ENCODE measurements around the gene KRT74. TPM values are rescaled to one million over a fixed set of nuclear protein-coding genes. Genes with fewer than 3 reads are reported as not detected.

Gene KRT74
- total RNA-seq, 1 experiment from 2014 or later: not detected

- Histone ChIP-seq H3K36me3 (ENCODE audit: low read depth, low read length) (no peaks in the 10 kb centered on the region), H3K9me2 (replicated peaks; ENCODE audit: low read length) (no peaks in the 10 kb centered on the region), H3K27ac (ENCODE audit: low read length) (no peak overlapping the region), H3K27me3 (ENCODE audit: low read length) (no peaks in the 10 kb centered on the region), H4K20me1 (ENCODE audit: low read length) (no peaks in the 10 kb centered on the region), H3K79me2 (ENCODE audit: low read length) (no peaks in the 10 kb centered on the region), H3F3A (ENCODE audit: low read length, unreplicated experiment) (no peaks in the 10 kb centered on the region), H2AFZ (ENCODE audit: low read length) (no peak overlapping the region), H3K4me2 (ENCODE audit: low read length) (no peak overlapping the region), H3K9ac (ENCODE audit: low read length) (no peak overlapping the region), H3K9me3 (ENCODE audit: low read length) (no peaks in the 10 kb centered on the region), H3K4me1 (ENCODE audit: insufficient read depth, low read length) (no peaks in the 10 kb centered on the region), H3K4me3 (ENCODE audit: low read length) (no peak overlapping the region)
- ATAC-seq: no peak
- ChIA-PET POLR2A (ENCODE audit: unreplicated experiment) (no interaction called here), CTCF (no interaction called here)
- no TSS peak for BruUV-seq (replicated peaks)
- TF ChIP-seq EZH2phosphoT487 (IDR thresholded peaks at IDR 0.05; ENCODE audit: borderline replicate concordance, low read length) (no peak), EZH2 (IDR thresholded peaks at IDR 0.05; ENCODE audit: low read length, unreplicated experiment) (no peak), CTCF (conservative IDR thresholded peaks at IDR 0.05; ENCODE audit: low read depth, low read length) (no peak)
- intact Hi-C loops (cut with micrococcal nuclease): no loop called here
- no peak for DNase-seq
Measured at GRCh38 chr12:52529417-52529816, 44.2 kb downstream of the KRT74 start.

GRCh38 chr12:52528641-52529143 is 45.0 kb downstream of the KRT74 start:
- CTCF ChIA-PET: no interaction called here
- DNase-seq: no peak

More at GRCh38 chr12:52528641-52529143, 45.0 kb downstream of the KRT74 start:
- Histone ChIP-seq H3F3A (ENCODE audit: low read length, unreplicated experiment) (no peaks in the 10 kb centered on the region), H3K4me1 (ENCODE audit: insufficient read depth, low read length) (no peaks in the 10 kb centered on the region), H3K27ac (ENCODE audit: low read length) (no peak overlapping the region), H2AFZ (ENCODE audit: low read length) (no peak overlapping the region), H3K4me2 (ENCODE audit: low read length) (no peak overlapping the region), H3K9me2 (replicated peaks; ENCODE audit: low read length) (no peaks in the 10 kb centered on the region), H3K27me3 (ENCODE audit: low read length) (no peaks in the 10 kb centered on the region), H3K79me2 (ENCODE audit: low read length) (no peaks in the 10 kb centered on the region), H3K9me3 (ENCODE audit: low read length) (no peaks in the 10 kb centered on the region), H3K9ac (ENCODE audit: low read length) (no peak overlapping the region), H4K20me1 (ENCODE audit: low read length) (no peaks in the 10 kb centered on the region), H3K36me3 (ENCODE audit: low read depth, low read length) (no peaks in the 10 kb centered on the region), H3K4me3 (ENCODE audit: low read length) (no peak overlapping the region)
- no peak for ATAC-seq
- intact Hi-C loops (cut with micrococcal nuclease): no loop called here
- TF ChIP-seq CTCF (conservative IDR thresholded peaks at IDR 0.05; ENCODE audit: low read depth, low read length) (no peak), EZH2 (IDR thresholded peaks at IDR 0.05; ENCODE audit: low read length, unreplicated experiment) (no peak), EZH2phosphoT487 (IDR thresholded peaks at IDR 0.05; ENCODE audit: borderline replicate concordance, low read length) (no peak)
- POLR2A ChIA-PET (ENCODE audit: unreplicated experiment): no interaction called here
- no TSS peak for BruUV-seq (replicated peaks)

Measured in PC-3 (cell line).